ENCODE measurements around the gene ARHGEF4. TPM values are rescaled to one million over a fixed set of nuclear protein-coding genes. Genes with fewer than 3 reads are reported as not detected.

ARHGEF4 gene
- total and polyA plus RNA-seq, 4 donors = 1.1 to 6.9 (median 2.2) TPM

- Histone ChIP-seq H3K4me3 (ENCODE audit: low read length in 2 of 2) (no peak overlapping the region), H3K27me3 (ENCODE audit: control insufficient read depth in 1 of 2, insufficient read depth in 2 of 2, low read length in 1 of 2) (no peaks in the 10 kb centered on the region), H3K4me1 (ENCODE audit: control insufficient read depth in 1 of 2, insufficient read depth in 2 of 2, low read length in 2 of 2) (no peaks in the 10 kb centered on the region), H3K9me3 (ENCODE audit: control insufficient read depth, low read length) (no peaks in the 10 kb centered on the region), H3K36me3 (ENCODE audit: control insufficient read depth in 1 of 2, insufficient read depth in 2 of 2, low read length in 1 of 2) (no peaks in the 10 kb centered on the region), H3K27ac (ENCODE audit: low read depth in 1 of 2, low read length in 2 of 2) (no peak overlapping the region)
- ATAC-seq (ENCODE audit: low FRiP score) (no peak), DNase-seq (no peak)
- WGBS, 2 donors = 89 to 90% methylated on average over 8 of the region's 8 CpGs
- intact Hi-C loops (cut with DNase I) = loop anchor here in 1 of 2 donors (2.0 kb wide), 1 partner anchor 124 kb away; no protein-coding TSS in a partner anchor
These were observed 84.4 kb downstream of the ARHGEF4 start for GRCh38 chr2:130921164-130921476.

- ATAC-seq (ENCODE audit: low FRiP score) (no peak), DNase-seq (no peak)
- no peak overlapping the region for H3K4me3 ChIP-seq (ENCODE audit: low read length in 2 of 2)
- H3K27ac ChIP-seq (ENCODE audit: low read depth in 1 of 2, low read length in 2 of 2) = no peak overlapping the region
- WGBS, 2 donors = 76 to 90% methylated on average over 2 of the region's 2 CpGs
- peaks cover 4% of the 10 kb centered on the region for H3K9me3 ChIP-seq (ENCODE audit: control insufficient read depth, low read length)
- no peaks in the 10 kb centered on the region for H3K4me1 ChIP-seq (ENCODE audit: control insufficient read depth in 1 of 2, insufficient read depth in 2 of 2, low read length in 2 of 2)
- no peaks in the 10 kb centered on the region for H3K27me3 ChIP-seq (ENCODE audit: control insufficient read depth in 1 of 2, insufficient read depth in 2 of 2, low read length in 1 of 2)
- intact Hi-C loops (cut with DNase I) = no loop called here
- H3K36me3 ChIP-seq (ENCODE audit: control insufficient read depth in 1 of 2, insufficient read depth in 2 of 2, low read length in 1 of 2) = no peaks in the 10 kb centered on the region
These were observed 85.7 kb downstream of the ARHGEF4 start for GRCh38 chr2:130922417-130922816.

- Histone ChIP-seq H3K27me3 (ENCODE audit: control insufficient read depth in 1 of 2, insufficient read depth in 2 of 2, low read length in 1 of 2) (no peaks in the 10 kb centered on the region), H3K4me1 (ENCODE audit: control insufficient read depth in 1 of 2, insufficient read depth in 2 of 2, low read length in 2 of 2) (no peaks in the 10 kb centered on the region), H3K27ac (ENCODE audit: low read depth in 1 of 2, low read length in 2 of 2) (no peak overlapping the region), H3K36me3 (ENCODE audit: control insufficient read depth in 1 of 2, insufficient read depth in 2 of 2, low read length in 1 of 2) (no peaks in the 10 kb centered on the region), H3K9me3 (ENCODE audit: control insufficient read depth, low read length) (peaks cover 6% of the 10 kb centered on the region), H3K4me3 (ENCODE audit: low read length in 2 of 2) (no peak overlapping the region)
- ATAC-seq (ENCODE audit: low FRiP score) = no peak
- WGBS, 2 donors = 47 to 54% methylated on average over 4 of the region's 4 CpGs
- no peak for DNase-seq
- intact Hi-C loops (cut with DNase I) = no loop called here
These were observed 91.7 kb downstream of the ARHGEF4 start for GRCh38 chr2:130928385-130928784.

GRCh38 chr2:130930740-130931659 is 94.3 kb downstream of the ARHGEF4 start:
- H3K27me3 ChIP-seq (ENCODE audit: control insufficient read depth in 1 of 2, insufficient read depth in 2 of 2, low read length in 1 of 2) = no peaks in the 10 kb centered on the region
- DNase-seq (no peak), ATAC-seq (ENCODE audit: low FRiP score) (peak; percentile 26)
- no peaks in the 10 kb centered on the region for H3K36me3 ChIP-seq (ENCODE audit: control insufficient read depth in 1 of 2, insufficient read depth in 2 of 2, low read length in 1 of 2)
- peaks cover 6% of the 10 kb centered on the region for H3K9me3 ChIP-seq (ENCODE audit: control insufficient read depth, low read length)
- intact Hi-C loops (cut with DNase I) = no loop called here
- 82 to 84% methylated on average over 12 of the region's 12 CpGs for WGBS, 2 donors
- no peak overlapping the region for H3K4me3 ChIP-seq (ENCODE audit: low read length in 2 of 2)
- H3K27ac ChIP-seq (ENCODE audit: low read depth in 1 of 2, low read length in 2 of 2) = no peak overlapping the region
- no peaks in the 10 kb centered on the region for H3K4me1 ChIP-seq (ENCODE audit: control insufficient read depth in 1 of 2, insufficient read depth in 2 of 2, low read length in 2 of 2)

- no peak for DNase-seq
- 36 to 37% methylated on average over 2 of the region's 2 CpGs for WGBS, 2 donors
- peaks cover 1% of the 10 kb centered on the region for H3K9me3 ChIP-seq (ENCODE audit: control insufficient read depth, low read length)
- no peak overlapping the region for H3K27ac ChIP-seq (ENCODE audit: low read depth in 1 of 2, low read length in 2 of 2)
- H3K27me3 ChIP-seq (ENCODE audit: control insufficient read depth in 1 of 2, insufficient read depth in 2 of 2, low read length in 1 of 2) = no peaks in the 10 kb centered on the region
- no peak for ATAC-seq (ENCODE audit: low FRiP score)
- H3K4me3 ChIP-seq (ENCODE audit: low read length in 2 of 2) = no peak overlapping the region
- no peaks in the 10 kb centered on the region for H3K4me1 ChIP-seq (ENCODE audit: control insufficient read depth in 1 of 2, insufficient read depth in 2 of 2, low read length in 2 of 2)
- no peaks in the 10 kb centered on the region for H3K36me3 ChIP-seq (ENCODE audit: control insufficient read depth in 1 of 2, insufficient read depth in 2 of 2, low read length in 1 of 2)
- intact Hi-C loops (cut with DNase I) = no loop called here
These were observed 96.8 kb downstream of the ARHGEF4 start for GRCh38 chr2:130933501-130933900.

- no peak for ATAC-seq (ENCODE audit: low FRiP score)
- Histone ChIP-seq H3K4me1 (ENCODE audit: control insufficient read depth in 1 of 2, insufficient read depth in 2 of 2, low read length in 2 of 2) (no peaks in the 10 kb centered on the region), H3K27ac (ENCODE audit: low read depth in 1 of 2, low read length in 2 of 2) (no peak overlapping the region), H3K27me3 (ENCODE audit: control insufficient read depth in 1 of 2, insufficient read depth in 2 of 2, low read length in 1 of 2) (no peaks in the 10 kb centered on the region), H3K36me3 (ENCODE audit: control insufficient read depth in 1 of 2, insufficient read depth in 2 of 2, low read length in 1 of 2) (no peaks in the 10 kb centered on the region), H3K4me3 (ENCODE audit: low read length in 2 of 2) (no peak overlapping the region), H3K9me3 (ENCODE audit: control insufficient read depth, low read length) (no peaks in the 10 kb centered on the region)
- intact Hi-C loops (cut with DNase I) = no loop called here
- no peak for DNase-seq
These were observed 99.7 kb downstream of the ARHGEF4 start for GRCh38 chr2:130936451-130936850.

- Histone ChIP-seq H3K4me3 (ENCODE audit: low read length in 2 of 2) (no peak overlapping the region), H3K27ac (ENCODE audit: low read depth in 1 of 2, low read length in 2 of 2) (no peak overlapping the region), H3K9me3 (ENCODE audit: control insufficient read depth, low read length) (peaks cover 9% of the 10 kb centered on the region), H3K36me3 (ENCODE audit: control insufficient read depth in 1 of 2, insufficient read depth in 2 of 2, low read length in 1 of 2) (no peaks in the 10 kb centered on the region), H3K4me1 (ENCODE audit: control insufficient read depth in 1 of 2, insufficient read depth in 2 of 2, low read length in 2 of 2) (peaks cover 0 to 2% of the 10 kb centered on the region in 2 donors), H3K27me3 (ENCODE audit: control insufficient read depth in 1 of 2, insufficient read depth in 2 of 2, low read length in 1 of 2) (no peaks in the 10 kb centered on the region)
- WGBS, 2 donors = 76 to 77% methylated on average over 6 of the region's 6 CpGs
- DNase-seq (no peak), ATAC-seq (ENCODE audit: low FRiP score) (no peak)
- intact Hi-C loops (cut with DNase I) = no loop called here
These were observed 111.3 kb downstream of the ARHGEF4 start for GRCh38 chr2:130947967-130948366.

- Histone ChIP-seq H3K27me3 (ENCODE audit: control insufficient read depth in 1 of 2, insufficient read depth in 2 of 2, low read length in 1 of 2) (no peaks in the 10 kb centered on the region), H3K27ac (ENCODE audit: low read depth in 1 of 2, low read length in 2 of 2) (no peak overlapping the region), H3K4me1 (ENCODE audit: control insufficient read depth in 1 of 2, insufficient read depth in 2 of 2, low read length in 2 of 2) (peaks cover 0 to 2% of the 10 kb centered on the region in 2 donors), H3K4me3 (ENCODE audit: low read length in 2 of 2) (no peak overlapping the region), H3K36me3 (ENCODE audit: control insufficient read depth in 1 of 2, insufficient read depth in 2 of 2, low read length in 1 of 2) (no peaks in the 10 kb centered on the region), H3K9me3 (ENCODE audit: control insufficient read depth, low read length) (peaks cover 7% of the 10 kb centered on the region)
- WGBS, 2 donors = 62 to 65% methylated on average over 6 of the region's 6 CpGs
- DNase-seq = no peak
- intact Hi-C loops (cut with DNase I) = no loop called here
- no peak for ATAC-seq (ENCODE audit: low FRiP score)
These were observed 113.2 kb downstream of the ARHGEF4 start for GRCh38 chr2:130949954-130950353.

GRCh38 chr2:130951018-130951417 is 114.3 kb downstream of the ARHGEF4 start:
- Histone ChIP-seq H3K9me3 (ENCODE audit: control insufficient read depth, low read length) (peaks cover 3% of the 10 kb centered on the region), H3K4me3 (ENCODE audit: low read length in 2 of 2) (no peak overlapping the region), H3K27me3 (ENCODE audit: control insufficient read depth in 1 of 2, insufficient read depth in 2 of 2, low read length in 1 of 2) (no peaks in the 10 kb centered on the region), H3K36me3 (ENCODE audit: control insufficient read depth in 1 of 2, insufficient read depth in 2 of 2, low read length in 1 of 2) (no peaks in the 10 kb centered on the region), H3K27ac (ENCODE audit: low read depth in 1 of 2, low read length in 2 of 2) (no peak overlapping the region), H3K4me1 (ENCODE audit: control insufficient read depth in 1 of 2, insufficient read depth in 2 of 2, low read length in 2 of 2) (no peaks in the 10 kb centered on the region)
- DNase-seq (no peak), ATAC-seq (ENCODE audit: low FRiP score) (no peak)
- intact Hi-C loops (cut with DNase I) = no loop called here

Measured in aorta (tissue), 5 donors.